HG03025 (cell line): ENCODE results near the gene USF3.
"Not testable (repeated sequence)": the region's sequence is repeated elsewhere in the genome, so short reads cannot be mapped to it uniquely, and the experiment has no call there.

Experiments
- ATAC-seq: cut with Tn5 transposase; IDR thresholded peaks from one replicate; pipeline ENCODE4 v1.9.1; 2021; ENCODE audit warnings: mild to moderate bottlenecking, moderate library complexity; ENCODE audit not compliant: unreplicated experiment, low FRiP score

The USF3 gene

DNA sequence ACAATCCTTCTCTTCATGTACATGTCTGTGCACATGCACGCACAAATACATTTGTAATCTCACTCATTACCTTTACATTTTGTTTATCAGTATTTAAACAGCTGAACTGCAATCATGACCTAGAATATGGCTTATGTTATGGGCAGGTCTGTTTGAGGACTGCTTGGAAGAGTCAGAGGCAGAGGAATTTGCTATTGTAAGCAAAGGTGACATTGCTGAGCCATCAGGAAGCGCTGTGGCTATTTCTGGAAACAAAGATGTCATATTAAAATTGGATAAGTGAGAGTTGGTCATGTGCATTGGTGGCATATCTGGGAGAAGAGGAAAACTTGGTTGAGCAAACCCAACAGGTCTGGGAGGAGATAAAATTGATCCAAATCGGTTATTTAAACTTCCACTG, 41.6 kb downstream of the USF3 start:
- no peak for ATAC-seq

DNA sequence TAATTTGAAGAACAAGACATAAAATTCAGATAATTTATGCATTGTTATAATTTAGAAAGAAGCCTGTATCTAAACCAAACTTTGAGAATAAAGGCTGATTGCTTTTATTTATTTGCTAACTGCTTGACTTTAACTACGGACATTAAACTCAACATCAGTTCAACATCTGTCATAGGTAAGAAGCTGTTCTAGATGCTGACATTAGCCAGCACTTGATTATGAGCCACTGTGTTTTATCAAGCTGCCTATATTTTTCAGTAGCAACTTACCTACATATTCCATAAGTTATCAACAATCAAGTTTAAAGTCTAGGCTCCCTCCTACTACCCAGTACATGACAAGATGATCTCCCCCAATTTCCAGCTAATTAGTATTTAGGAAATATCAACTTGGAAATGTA, 42.1 kb downstream of the USF3 start:
- no peak for ATAC-seq

DNA sequence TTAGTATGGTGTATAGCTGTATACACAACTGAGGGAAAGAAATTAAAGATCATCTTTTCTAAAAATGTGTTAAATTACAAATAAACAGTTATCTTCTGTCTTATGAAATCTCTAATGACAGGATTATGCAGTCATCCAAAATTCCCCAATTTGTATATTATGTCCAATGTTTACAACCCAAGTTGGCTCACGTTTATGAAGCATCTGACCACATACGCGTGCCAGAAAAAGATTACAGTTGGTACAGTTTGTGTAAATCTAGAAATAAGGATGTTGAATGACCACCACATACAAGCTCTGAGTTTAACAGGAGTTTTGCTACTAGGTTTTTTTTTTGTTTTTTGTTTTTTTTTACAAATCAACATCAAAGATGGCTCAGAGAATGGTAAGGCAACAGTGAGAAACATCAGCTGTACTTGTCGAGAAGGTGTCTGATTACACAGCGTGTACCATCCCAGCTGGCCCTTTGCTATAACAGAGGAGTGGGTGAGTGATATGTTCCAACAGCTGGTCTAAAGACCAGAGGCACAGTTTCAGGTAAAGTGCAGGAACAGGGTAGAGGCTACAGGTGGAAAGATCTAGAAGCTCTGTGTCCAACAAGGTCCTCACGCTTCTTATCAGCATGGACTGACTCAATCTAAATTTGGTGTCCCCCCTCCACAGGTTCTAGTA, 47.1 kb downstream of the USF3 start:
- no peak for ATAC-seq

DNA sequence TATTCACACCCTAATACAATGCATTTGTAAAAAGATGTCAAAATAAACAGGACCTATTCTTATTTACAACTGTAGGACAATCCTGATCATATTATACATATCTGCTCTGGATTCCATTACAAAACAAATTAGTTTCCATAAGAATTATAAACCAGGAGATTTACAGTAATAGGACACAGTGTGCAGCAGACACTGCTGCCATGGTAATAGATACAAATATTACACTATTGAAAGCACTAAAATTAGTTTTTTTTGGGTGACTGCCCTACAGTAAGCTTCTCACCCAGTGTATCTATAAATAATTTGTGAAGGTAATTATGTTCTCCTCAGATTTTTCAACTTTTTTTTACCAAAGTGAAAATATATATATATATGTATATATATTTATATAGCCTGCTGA, 47.9 kb downstream of the USF3 start:
- no peak for ATAC-seq

DNA sequence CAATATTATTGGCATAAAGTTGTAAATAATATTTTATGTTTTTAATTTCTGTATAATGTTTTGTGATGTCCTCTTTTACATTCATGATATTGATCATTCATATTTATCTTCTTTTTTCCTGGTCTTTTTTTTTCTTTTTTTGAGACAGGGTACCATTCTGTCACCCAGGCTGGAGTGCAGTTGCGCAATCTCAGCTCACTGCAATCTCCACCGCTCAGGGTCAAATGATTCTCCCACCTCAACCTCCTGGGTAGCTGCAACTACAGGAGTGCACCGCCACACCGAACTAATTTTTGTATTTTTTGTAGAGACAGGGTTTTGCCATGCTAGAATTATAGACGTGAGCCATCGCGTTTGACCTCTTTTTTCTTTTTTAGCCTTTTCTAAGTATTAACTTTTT, 52.9 kb downstream of the USF3 start:
- ATAC-seq = no peak

DNA sequence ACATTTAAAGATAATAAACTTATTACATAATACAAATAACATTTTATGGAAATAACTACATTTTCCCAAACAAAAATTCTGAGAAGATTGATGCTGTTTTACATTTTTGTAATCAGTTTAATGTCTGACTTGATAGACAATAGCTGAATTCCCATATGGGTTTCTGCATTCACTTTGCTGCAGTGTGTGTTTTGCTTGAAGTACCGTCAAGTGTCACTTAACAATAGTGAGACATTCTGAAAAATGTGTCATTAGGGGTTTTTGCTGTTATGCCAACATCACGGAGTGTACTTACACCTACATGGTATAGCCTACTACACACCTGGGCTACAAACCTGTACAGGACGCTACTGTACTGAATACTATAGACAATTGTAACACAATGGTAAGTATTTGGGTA, 57.5 kb downstream of the USF3 start:
- ATAC-seq = no peak

DNA sequence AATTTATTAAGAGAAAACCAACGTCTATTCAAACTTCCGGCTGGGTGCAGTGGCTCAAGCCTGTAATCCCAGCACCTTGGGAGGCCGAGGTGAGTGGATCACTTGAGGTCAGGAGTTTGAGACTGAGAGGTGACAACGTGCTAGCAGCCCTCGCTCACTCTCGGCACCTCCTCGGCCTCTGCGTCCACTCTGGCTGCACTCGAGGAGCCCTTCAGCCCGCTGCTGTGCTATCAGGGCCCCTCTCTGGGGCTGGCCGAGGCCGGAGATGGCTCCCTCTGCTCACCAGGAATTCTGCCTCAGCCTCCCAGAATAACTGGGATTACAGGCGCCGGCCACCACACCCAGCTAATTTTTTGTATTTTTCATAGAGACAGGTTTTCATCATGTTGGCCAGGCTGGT, 58.7 kb downstream of the USF3 start:
- ATAC-seq = no peak

DNA sequence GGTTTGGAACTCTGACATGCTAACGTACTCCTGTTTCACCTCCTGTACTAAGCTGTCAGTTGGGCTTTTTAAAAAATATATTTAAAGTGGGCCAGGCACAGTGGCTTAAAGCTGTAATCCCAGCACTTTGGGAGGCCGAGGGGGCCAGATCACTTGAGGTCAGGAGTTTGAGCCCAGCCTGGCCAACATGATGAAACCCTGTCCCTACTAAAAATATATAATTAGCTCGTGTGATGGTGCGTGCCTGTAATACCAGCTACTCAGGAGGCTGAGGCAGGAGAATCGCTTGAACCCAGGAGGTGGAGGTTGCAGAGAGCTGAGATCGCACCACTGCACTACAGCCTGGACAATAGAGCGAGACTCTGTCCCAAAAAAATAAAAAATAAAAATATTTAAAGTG, 60.4 kb downstream of the USF3 start:
- not testable (repeated sequence) for ATAC-seq

DNA sequence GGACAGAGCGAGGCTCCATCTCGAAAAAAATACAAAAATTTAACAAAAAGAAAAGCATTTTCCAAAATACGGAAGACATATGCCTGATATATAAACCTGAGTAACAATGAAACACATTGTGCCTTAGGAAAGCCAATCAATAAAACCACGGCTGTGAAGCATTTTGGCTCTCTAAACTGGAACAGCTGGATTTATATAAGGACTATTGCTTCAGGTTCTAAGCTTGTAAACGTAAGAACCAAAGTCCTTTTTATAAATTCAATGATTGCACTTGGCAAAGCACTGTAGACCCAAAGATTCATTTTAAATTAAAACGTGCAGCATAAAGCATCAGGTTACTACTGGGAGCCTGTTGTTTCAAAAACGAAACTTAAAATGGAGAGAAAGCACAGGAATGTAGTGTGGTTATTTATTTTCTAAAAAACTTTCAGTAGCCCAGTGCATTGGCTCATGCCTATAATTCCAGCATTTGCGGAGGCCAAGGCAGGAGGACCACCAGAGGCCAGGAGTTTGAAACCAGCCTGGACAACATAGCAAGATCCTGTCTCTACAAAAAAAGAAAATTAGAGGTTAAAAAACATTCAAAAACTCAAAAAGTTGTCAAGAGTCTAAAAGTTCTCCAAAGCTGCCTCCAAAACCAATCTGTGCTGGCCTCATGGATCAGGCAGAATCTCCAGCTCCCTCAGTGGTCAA, 61.5 kb downstream of the USF3 start:
- no peak for ATAC-seq

DNA sequence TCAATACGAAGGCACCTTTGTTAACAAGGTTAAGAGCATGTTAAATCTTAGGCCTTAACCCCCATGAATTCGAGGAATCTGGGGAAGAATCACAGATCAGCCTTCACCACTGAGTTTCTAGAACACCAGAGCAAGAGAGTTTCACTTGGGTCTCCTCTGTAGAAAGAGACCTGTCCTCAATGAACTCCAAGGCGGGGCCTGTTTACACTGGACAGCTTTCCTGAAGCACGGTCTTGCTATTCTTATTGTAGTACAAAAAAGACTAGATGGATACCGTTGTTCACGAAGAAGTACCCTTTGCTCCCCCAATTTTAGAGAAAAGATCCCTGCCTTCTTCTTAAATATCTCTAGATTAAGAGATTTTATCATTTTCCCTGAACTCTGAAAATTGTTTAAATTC, 64.9 kb downstream of the USF3 start:
- ATAC-seq = no peak

DNA sequence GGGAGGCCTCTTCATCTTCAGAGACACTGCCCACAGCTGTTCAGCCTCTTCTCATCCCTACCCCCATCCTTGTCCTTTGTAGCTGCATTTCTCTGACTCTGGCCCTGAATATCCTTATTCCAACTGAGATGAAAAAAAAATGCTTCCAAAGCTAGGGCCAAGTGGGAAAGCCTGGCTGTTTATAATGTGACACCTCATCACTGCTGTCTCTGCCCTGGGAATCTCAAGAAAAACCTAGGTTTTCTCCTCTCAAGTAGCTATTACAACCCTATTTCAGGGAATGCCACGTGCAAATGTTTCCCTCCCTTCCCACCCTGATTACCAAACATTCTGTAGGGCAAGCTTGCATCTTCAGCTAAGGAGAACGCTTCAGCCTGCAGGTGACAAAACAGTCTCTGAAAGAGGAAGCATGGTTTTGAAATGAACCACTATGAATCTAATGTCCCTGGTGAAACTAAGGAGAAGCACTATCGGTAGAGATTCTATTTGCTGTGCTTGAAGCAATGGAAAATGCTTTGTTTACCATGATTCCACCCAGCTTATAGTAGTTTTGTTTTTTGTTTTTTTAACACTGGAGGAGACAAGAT, 65.4 kb downstream of the USF3 start:
- ATAC-seq = no peak

DNA sequence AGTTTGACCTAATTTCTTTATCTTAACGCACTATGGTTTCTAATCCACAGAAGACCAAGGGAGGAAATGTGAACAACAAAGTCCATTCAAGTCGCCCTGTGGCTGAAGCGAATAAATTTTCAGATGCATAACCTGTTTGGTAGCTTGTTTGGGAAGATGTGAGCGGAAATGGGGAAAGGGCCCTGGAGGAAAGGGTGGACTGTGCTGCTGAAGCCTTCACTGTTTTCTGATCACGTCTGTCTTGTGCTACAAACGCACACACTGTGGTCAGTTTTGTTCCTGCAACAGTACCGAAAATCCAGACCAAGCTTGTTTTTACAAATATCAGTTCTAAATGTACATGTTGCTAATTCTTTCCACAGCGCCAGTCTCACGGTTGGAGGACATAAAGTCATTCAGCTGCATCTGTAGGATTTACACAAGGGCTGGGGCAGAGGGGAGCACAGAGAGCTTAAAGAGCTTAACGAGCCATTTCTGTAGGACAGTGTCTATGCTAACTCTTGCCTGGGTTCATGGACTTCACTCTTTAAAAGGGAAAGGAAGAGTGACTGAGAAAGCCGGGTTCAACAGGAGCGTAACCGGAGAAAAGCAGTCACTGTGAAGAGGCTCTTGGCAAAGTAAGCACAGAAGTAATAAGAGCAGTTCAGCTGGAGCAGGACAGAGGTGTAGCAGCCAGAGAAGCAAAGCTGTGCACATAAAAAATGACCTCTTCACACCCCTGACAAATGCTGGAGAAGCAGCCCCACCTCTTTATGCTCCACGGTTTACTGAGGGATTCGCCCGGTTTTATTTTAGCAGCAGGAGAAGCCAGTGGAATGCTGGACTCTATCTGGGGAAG, 66.6 kb downstream of the USF3 start:
- no peak for ATAC-seq

DNA sequence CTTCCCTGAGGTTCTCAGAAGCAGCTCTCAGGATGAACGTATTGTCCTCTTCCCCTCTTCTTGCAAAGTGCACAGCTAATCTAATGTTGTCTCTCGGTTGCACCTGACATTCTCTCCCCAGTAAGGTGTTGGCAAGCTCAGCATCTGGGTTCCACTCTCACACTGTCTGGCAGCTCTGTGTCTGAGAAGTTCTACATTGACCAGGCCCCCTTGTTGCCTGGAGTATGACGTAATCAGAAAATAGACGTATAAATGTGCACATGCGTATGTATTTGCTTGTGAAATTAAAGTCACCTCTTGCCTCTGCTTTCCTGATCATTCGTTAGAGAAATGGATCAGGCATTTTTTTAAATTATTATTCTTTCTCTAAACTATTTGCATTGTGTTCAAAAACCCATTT, 67.7 kb downstream of the USF3 start:
- ATAC-seq = no peak

DNA sequence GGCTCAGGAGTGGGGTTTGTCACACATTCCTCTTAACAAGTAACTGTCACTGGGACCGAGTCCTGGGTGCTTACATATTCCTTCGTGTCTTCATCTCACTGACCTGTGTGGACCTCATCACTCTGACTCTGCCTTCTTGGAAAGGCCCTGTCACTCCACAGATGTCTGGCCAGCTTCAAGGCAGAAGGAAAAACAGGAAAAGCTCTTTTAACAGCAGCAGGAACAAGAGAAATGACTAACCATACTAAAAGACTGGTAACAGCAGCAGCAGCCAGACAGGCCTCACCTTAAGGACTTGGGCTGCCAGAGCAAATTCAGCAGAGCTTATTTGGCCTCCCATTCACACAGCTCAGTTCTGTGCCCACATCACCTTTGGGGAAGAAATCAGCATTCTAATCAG, 68.1 kb downstream of the USF3 start:
- no peak for ATAC-seq

DNA sequence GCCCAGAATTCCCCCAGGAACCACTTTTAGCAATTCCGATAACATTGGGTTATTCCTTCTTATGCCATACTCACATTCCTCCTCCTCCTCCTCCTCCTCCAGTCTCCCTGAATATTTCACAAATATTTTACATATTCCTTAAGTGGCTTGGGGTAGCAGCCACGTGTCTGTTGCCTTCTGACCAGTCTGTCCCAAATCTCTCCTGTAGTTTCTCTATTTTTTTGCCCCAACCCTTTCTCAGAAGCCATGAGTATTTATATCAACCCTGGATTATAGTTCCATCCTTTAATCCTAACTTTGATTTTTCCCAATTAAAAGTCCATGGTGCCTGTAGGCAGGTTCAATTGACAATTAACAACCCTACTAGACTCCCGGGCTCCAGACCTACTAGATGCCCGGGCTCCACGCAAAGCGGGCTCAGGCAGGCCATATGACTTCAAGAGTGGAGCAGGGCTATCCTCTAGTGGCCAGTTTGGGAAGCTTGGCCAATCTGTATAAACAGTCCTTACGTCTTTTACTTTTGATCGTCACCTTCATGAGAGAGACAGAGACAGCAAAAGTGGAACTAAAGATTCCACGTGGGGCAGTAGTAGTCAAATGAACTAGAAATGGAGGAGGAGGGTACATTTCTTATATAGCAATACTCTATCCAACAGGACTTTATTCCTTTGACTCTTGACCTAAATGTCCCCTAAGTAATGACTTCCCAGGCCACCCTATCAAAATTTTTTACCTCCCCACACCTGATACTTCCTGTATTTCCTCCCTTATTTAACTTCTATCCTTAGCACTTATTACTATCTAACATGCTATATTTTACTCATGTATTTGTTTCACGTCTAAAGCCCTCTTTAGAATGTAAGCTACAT, 69.7 kb downstream of the USF3 start:
- ATAC-seq = no peak

DNA sequence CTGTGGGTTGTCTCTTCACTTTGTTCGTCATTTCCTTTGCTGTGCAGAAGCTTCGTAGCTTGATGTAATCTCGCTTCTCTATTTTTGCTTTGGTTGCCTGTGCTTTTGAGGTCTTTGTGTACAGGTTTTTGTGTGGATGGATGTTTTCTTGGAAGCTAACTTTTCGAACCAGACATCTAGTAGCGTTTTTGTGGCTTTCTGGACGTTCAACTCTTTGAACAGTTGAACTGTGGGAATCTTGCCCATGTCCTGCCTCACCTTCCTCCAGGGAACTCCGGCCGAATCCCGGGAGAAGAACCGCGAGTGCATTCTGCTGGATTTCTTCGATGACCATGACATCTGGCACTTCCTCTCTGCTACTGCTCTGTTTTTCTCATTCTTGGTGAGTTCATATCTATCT, 70.6 kb downstream of the USF3 start:
- no peak for ATAC-seq

DNA sequence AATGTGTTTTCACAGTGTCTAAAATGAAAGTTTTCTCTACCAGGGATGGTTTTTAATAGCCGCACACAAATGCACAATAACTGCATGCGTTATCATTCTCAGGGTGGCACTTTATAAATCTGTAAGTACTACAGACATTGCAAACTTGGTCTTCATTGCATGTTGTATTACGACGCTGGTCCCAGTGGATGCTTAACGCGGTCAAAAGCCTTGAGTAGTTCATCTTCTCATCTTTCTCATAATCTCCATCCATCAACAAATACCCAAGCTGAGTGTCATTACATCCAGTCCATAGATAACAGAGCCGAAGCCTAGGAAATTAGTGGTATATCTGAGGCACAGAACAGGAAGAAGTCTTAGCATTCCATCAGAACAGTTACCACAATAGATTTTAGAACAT, 72.6 kb downstream of the USF3 start:
- ATAC-seq = no peak

DNA sequence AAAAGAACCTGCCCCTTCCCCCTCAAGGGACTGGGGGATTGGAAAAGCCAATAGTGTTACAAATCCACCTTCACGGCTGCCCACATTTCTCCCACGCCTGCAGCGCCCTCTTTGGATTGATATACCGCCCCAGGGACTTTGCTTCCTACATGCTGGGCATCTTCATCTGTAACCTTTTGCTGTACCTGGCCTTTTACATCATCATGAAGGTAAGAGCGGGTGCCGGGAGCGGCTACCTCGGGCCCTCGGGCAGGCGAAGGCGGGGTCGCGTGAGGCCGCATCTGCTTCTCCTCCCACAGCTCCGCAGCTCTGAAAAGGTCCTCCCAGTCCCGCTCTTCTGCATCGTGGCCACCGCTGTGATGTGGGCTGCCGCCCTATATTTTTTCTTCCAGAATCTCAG, 73.1 kb downstream of the USF3 start:
- no peak for ATAC-seq

DNA sequence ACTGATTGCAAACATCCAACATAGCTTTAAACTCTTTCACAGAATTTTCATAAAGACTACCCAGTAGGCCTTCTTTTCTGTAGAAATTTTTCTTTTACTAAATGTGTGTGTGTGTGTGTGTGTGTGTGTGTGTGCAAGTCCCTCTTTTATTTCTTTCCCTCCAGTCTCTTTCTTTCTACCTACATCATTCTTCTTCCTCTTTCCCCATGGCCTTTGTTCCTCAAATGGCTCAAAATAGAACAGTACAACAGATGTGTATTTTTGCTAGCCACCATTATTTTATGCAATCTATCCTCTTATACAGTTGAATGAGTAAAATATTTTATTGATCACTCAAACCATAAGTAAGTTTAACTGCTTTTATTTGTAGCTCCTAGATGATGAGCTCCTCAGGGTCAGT, 76.4 kb downstream of the USF3 start:
- ATAC-seq = no peak

DNA sequence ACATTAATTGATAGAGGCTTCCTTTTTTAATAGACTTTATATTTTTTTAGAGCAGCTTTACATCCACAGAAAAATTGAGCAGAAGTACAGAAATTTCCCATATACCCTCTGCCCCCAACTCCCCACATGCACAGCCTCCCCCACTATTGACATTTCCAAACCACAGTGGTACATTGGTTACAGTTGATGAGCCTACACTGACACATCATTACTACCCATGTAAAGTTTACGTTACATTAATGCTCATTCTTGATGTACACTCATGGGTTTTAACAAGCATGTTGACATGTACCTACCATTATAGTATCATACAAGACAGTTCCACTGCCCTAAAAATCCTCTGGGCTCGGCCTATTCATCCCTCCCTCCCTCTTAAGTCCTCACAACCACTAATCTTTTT, 78.7 kb downstream of the USF3 start:
- ATAC-seq = no peak
